Psoas muscle (tissue), 8 donors: Measurements from ENCODE around the gene ALK. TPM values are rescaled to one million over a fixed set of nuclear protein-coding genes. Genes with fewer than 3 reads are reported as not detected.

ENCODE experiments used
- ATAC-seq, 4 donors: fragments of 200-7000 bp; cut with Tn5 transposase; one replicate each; pipeline ENCODE4 v1.9.1; 2020; ENCODE audit warnings: moderate library complexity in 3 of 4, mild to moderate bottlenecking in 2 of 4
- DNase-seq, 2 donors: peaks; one replicate each; pipeline ENCODE4 v3.0.0-alpha.2; 2020
- H3K27ac ChIP-seq: fragments of 200-600 bp; one replicate; pipeline ENCODE4 v1.8.0; 2022
- H3K27me3 ChIP-seq, 3 donors: fragments of 200-600 bp in 1 of 3; one replicate each; pipeline versions ENCODE4 v1.6.1 to v1.8.0; 2013 to 2022; ENCODE audit warnings: low read length in 2 of 3, mild to moderate bottlenecking in 2 of 3, moderate library complexity in 1 of 3; ENCODE audit not compliant: insufficient read depth in 3 of 3
- H3K36me3 ChIP-seq, 2 donors: fragments of 200-600 bp in 1 of 2; one replicate each; pipeline versions ENCODE4 v1.6.1 to v1.8.0; 2013 to 2022; ENCODE audit warnings: low read depth in 1 of 2, mild to moderate bottlenecking in 1 of 2, moderate library complexity in 1 of 2; ENCODE audit not compliant: insufficient read depth in 1 of 2
- H3K4me1 ChIP-seq: fragments of 200-600 bp; one replicate; pipeline ENCODE4 v1.8.0; 2022
- H3K4me3 ChIP-seq: fragments of 200-600 bp; one replicate; pipeline ENCODE4 v1.8.0; 2022; ENCODE audit warnings: mild to moderate bottlenecking
- H3K9me3 ChIP-seq: fragments of 200-600 bp; one replicate; pipeline ENCODE4 v1.8.0; 2022
- CTCF ChIP-seq: fragments of 200-600 bp; IDR thresholded peaks from one replicate; pipeline ENCODE4 v1.8.0; 2022; ENCODE audit warnings: antibody characterized with exemption
- WGBS, 3 donors: extraction: QIAGEN DNeasy Blood & Tissue Kit; methylation state at CpG; one replicate each; pipeline versions ENCODE4 v1.1.6 to v1.1.7; 2013; 5-methylcytosine and 5-hydroxymethylcytosine counted together
- intact Hi-C, 2 donors: fragments of 100-400 bp; cut with DNase I; formaldehyde crosslinking; loops; one replicate each; pipeline versions ENCODE4 v1.11.0 to v1.14.2; 2022
- polyA plus RNA-seq, 3 donors: library from polyadenylated mRNA; stranded (reverse); fragments of 200-250 nt; gene quantifications; one replicate each; pipeline ENCODE4 v1.2.3, GENCODE V29; 2013
- total RNA-seq, 4 donors: library from RNA; stranded (reverse); fragmentation: NEBNext Ultra II Directional in 2 of 4; extraction: Animal tissue kit (Norgen Biotek cat#: 25700) in 2 of 4; gene quantifications; one replicate each; pipeline versions ENCODE4 v1.2.1 to v1.2.4, GENCODE V29; 2021 to 2023
- donor health status: healthy with polysubstance abuse.
- donor health status: DM: no; HTN: no; CAD: no; lungs with moderate emphysema.
- donor health status: Bipolar disorder and iron deficiency.
- donor health status: healthy.
- donor health status: DM: yes; HTN: yes; CAD: no.
- donor health status: DM: no; HTN: no; CAD: no.
- donor health status: DM: no; HTN: no; CAD: no.
- donor health status: DM: yes; HTN: yes; CAD: no.

The ALK gene
- total and polyA plus RNA-seq, 7 donors, result 0.03 to 0.32 (median 0.08) TPM; not detected in 2

GRCh38 chr2:29954316-29954715 is 32.9 kb upstream of the ALK start:
- intact Hi-C loops, result no loop called here
- ATAC-seq, result no peak

GRCh38 chr2:29952973-29953372 is 31.6 kb upstream of the ALK start:
- Histone ChIP-seq H3K27ac (no peak overlapping the region), H3K4me1 (no peaks in the 10 kb centered on the region), H3K4me3 (no peak overlapping the region), H3K36me3 (no peaks in the 10 kb centered on the region), H3K9me3 (no peaks in the 10 kb centered on the region), H3K27me3 (peaks cover 0 to 4% (median 0%) of the 10 kb centered on the region in 3 donors)
- no peak for ATAC-seq
- no peak for TF ChIP-seq CTCF
- intact Hi-C loops, result no loop called here
- no peak for DNase-seq

More at GRCh38 chr2:29954316-29954715, 32.9 kb upstream of the ALK start:
- H3K27ac ChIP-seq, result no peak overlapping the region
- no peaks in the 10 kb centered on the region for H3K4me1 ChIP-seq
- no peaks in the 10 kb centered on the region for H3K9me3 ChIP-seq
- TF ChIP-seq CTCF, result no peak
- no peak overlapping the region for H3K4me3 ChIP-seq
- H3K36me3 ChIP-seq, result no peaks in the 10 kb centered on the region
- no peak for DNase-seq
- no peaks in the 10 kb centered on the region for H3K27me3 ChIP-seq

- intact Hi-C loops, result no loop called here
- Histone ChIP-seq H3K9me3 (no peaks in the 10 kb centered on the region), H3K27me3 (peaks cover 0 to 4% (median 0%) of the 10 kb centered on the region in 3 donors), H3K4me3 (no peak overlapping the region), H3K27ac (no peak overlapping the region), H3K4me1 (no peaks in the 10 kb centered on the region), H3K36me3 (no peaks in the 10 kb centered on the region)
- TF ChIP-seq CTCF, result no peak
- no peak for DNase-seq
- WGBS, 3 donors, result 40 to 51% (median 49%) methylated on average over 1 of the region's 1 CpG
- no peak for ATAC-seq
Observed at GRCh38 chr2:29951576-29951975, 30.2 kb upstream of the ALK start.

GRCh38 chr2:29950481-29950880 is 29.1 kb upstream of the ALK start:
- WGBS, 3 donors, result 62 to 74% (median 70%) methylated on average over 3 of the region's 3 CpGs
- DNase-seq, result no peak

More at GRCh38 chr2:29950481-29950880, 29.1 kb upstream of the ALK start:
- Histone ChIP-seq H3K9me3 (no peaks in the 10 kb centered on the region), H3K4me3 (no peak overlapping the region), H3K36me3 (no peaks in the 10 kb centered on the region), H3K27me3 (peaks cover 0 to 4% (median 0%) of the 10 kb centered on the region in 3 donors), H3K4me1 (no peaks in the 10 kb centered on the region), H3K27ac (no peak overlapping the region)
- no peak for ATAC-seq
- TF ChIP-seq CTCF, result no peak
- intact Hi-C loops, result no loop called here
